Calu3 (cell line): ENCODE results near the gene CLSTN3. TPM values are rescaled to one million over a fixed set of nuclear protein-coding genes. Genes with fewer than 3 reads are reported as not detected.
A peak's percentile ranks its signal among the peaks of the same experiment; 100 is the strongest.
"Not testable (repeated sequence)": the region's sequence is repeated elsewhere in the genome, so short reads cannot be mapped to it uniquely, and the experiment has no call there.

Experiments
- BruUV-seq: library from RNA; stranded (reverse); fragments of 400-500 nt; replicated peaks from 2 replicates; lab custom pipeline; 2021; lab: Mats Ljungman, UMichigan
- CTCF ChIA-PET: fragments of 300-600 bp; sonication (Branson Sonifier 250); formaldehyde crosslinking; loops from one replicate; lab custom pipeline; 2022; ENCODE audit warnings: antibody characterized with exemption; lab: Charles Lee
- DNase-seq: peaks from one replicate; pipeline ENCODE4 v3.0.0; 2022
- H3K27ac Mint-ChIP-seq: one replicate; pipeline ENCODE4 v1.8.0; 2022; ENCODE audit warnings: mixed read lengths; ENCODE audit not compliant: unreplicated experiment
- H3K27me3 Mint-ChIP-seq: one replicate; pipeline ENCODE4 v1.8.0; 2022; ENCODE audit warnings: mixed read lengths; ENCODE audit not compliant: unreplicated experiment
- H3K36me3 Mint-ChIP-seq: one replicate; pipeline ENCODE4 v1.8.0; 2022; ENCODE audit warnings: mild to moderate bottlenecking, moderate library complexity, mixed read lengths; ENCODE audit not compliant: insufficient read depth, unreplicated experiment
- H3K4me1 Mint-ChIP-seq: one replicate; pipeline ENCODE4 v1.8.0; 2022; ENCODE audit warnings: mild to moderate bottlenecking, low read depth, mixed read lengths; ENCODE audit not compliant: unreplicated experiment
- H3K4me3 Mint-ChIP-seq: one replicate; pipeline ENCODE4 v1.8.0; 2022; ENCODE audit warnings: mild to moderate bottlenecking, low read depth, moderate library complexity, mixed read lengths; ENCODE audit not compliant: unreplicated experiment
- H3K9me3 Mint-ChIP-seq: one replicate; pipeline ENCODE4 v1.8.0; 2022; ENCODE audit warnings: low read depth, mixed read lengths; ENCODE audit not compliant: unreplicated experiment
- CTCF ChIP-seq: fragments of 200-600 bp; IDR thresholded peaks from one replicate; pipeline ENCODE4 v1.8.0; 2022; ENCODE audit warnings: antibody characterized with exemption; ENCODE audit not compliant: unreplicated experiment
- intact Hi-C: fragments of 100-400 bp; cut with micrococcal nuclease; formaldehyde crosslinking; loops from one replicate; pipeline ENCODE4 v1.10.0; 2022; ENCODE audit not compliant: unreplicated experiment
- total RNA-seq: library from RNA; stranded (reverse); gene quantifications from 2 replicates; pipeline ENCODE4 v1.2.3, GENCODE V29; 2022

CLSTN3 gene
- total RNA-seq, 1 experiment from 2014 or later: 37.5 TPM

GRCh38 chr12:7178481-7178880, 48.3 kb downstream of the CLSTN3 start:
- Mint-ChIP-seq H3K4me3 (no peak overlapping the region), H3K27ac (no peak overlapping the region), H3K36me3 (no peaks in the 10 kb centered on the region), H3K9me3 (peaks cover 3% of the 10 kb centered on the region), H3K4me1 (no peaks in the 10 kb centered on the region), H3K27me3 (peaks cover 72% of the 10 kb centered on the region)
- intact Hi-C loops: no loop called here
- TF ChIP-seq CTCF: no peak
- CTCF ChIA-PET: no interaction called here
- DNase-seq: no peak
- BruUV-seq: no TSS peak

GRCh38 chr12:7180685-7181084, 50.5 kb downstream of the CLSTN3 start:
- DNase-seq: no peak
- Mint-ChIP-seq H3K4me1 (no peaks in the 10 kb centered on the region), H3K27ac (no peak overlapping the region), H3K36me3 (no peaks in the 10 kb centered on the region), H3K9me3 (no peaks in the 10 kb centered on the region), H3K27me3 (peaks cover 74% of the 10 kb centered on the region), H3K4me3 (no peak overlapping the region)
- BruUV-seq: no TSS peak
- TF ChIP-seq CTCF: no peak
- intact Hi-C loops: no loop called here
- CTCF ChIA-PET: interaction anchor here (0.7 kb wide), 1 partner anchor 8 kb away, joined by 3 read pairs; the partner anchor contains the start of gene PEX5

DNA sequence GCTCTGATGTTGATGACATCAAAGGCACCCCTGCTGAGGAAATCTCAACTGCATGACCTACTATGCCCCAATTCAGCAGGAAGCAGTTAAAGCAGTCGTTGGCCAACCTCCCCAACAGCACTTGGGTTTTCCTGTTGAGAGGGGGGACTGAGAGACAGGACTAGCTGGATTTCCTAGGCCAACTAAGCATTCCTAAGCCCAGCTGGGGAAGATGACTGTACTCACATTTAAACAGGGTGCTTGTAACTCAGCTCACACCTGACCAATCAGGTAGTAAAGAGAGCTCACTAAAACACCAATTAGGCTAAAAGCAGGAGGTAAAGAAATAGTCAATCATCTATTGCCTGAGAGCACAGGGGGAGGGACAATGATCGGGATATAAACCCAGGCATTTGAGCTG, 55.9 kb downstream of the CLSTN3 start:
- Mint-ChIP-seq H3K36me3 (peaks cover 22% of the 10 kb centered on the region), H3K4me1 (peaks cover 15% of the 10 kb centered on the region), H3K27me3 (peaks cover 46% of the 10 kb centered on the region)
- CTCF ChIA-PET: interaction anchor here (0.7 kb wide), 1 partner anchor 299 kb away, joined by 3 read pairs; no protein-coding TSS in a partner anchor
- intact Hi-C loops, DNase-seq, H3K4me3 Mint-ChIP-seq, H3K9me3 Mint-ChIP-seq, H3K27ac Mint-ChIP-seq, BruUV-seq: not testable (repeated sequence)

DNA sequence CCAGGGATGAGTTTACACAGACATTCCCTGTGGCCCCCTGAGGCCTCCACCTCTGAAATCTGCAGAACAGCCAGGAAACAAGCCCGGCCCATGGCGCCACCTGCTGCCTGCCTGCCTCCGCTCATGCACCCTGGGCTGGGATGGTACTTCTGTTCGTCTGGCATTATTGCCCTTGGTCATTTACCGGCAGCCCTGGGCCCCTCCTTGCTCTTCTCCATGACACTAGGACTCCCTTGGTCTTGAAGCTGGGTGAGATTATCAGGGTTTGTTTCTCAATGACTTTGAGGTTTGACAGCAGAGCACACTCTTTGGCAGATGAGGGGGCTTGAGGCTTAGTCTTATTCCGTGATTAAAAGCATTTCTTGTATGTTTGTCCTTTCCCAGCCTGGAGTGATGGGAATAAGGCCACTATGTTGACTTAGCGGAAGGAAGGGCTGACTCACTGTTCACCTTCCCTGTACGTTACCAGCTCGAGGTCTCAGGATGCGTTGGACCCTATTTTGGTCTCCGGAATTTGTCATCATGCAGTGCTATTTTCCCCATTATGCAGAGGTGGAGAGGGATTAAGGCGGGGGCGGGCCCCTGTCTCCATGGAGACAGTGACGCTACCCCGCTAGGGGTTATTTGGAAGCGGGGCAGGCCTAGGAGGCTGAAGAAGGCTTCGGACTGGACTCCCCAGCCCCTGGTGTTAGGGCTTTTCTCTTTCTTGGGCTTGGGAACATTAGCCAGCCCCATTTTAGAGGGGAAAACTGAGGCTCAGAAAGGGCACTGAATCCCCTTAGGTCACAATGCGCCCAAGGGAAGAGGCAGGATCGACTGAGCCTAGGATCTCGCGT, 58.6 kb downstream of the CLSTN3 start:
- CTCF ChIA-PET: interaction anchor here (0.7 to 1.0 kb wide), 3 partner anchors 9 to 308 kb away, joined by 3 to 4 read pairs (median 3); no protein-coding TSS in a partner anchor
- peak; percentile 74 for DNase-seq
- intact Hi-C loops: no loop called here
- Mint-ChIP-seq H3K9me3 (no peaks in the 10 kb centered on the region), H3K4me3 (peak overlapping the region; percentile 90), H3K4me1 (peaks cover 27% of the 10 kb centered on the region), H3K27ac (peak overlapping the region; percentile 89), H3K27me3 (peaks cover 24% of the 10 kb centered on the region), H3K36me3 (peaks cover 24% of the 10 kb centered on the region)
- no TSS peak for BruUV-seq
- peak; percentile 46 for TF ChIP-seq CTCF
